Stimulated activated CD8-positive, alpha-beta memory T cell treated with anti-CD3 and anti-CD28 coated beads, Interleukin-15, amount 100 ng/mL, for 48 hours (primary cell): ENCODE data around the gene HELZ.
"Not testable (repeated sequence)": the region's sequence is repeated elsewhere in the genome, so short reads cannot be mapped to it uniquely, and the experiment has no call there.

Source experiments
- DNase-seq, 2 donors: peaks; one replicate each; pipeline ENCODE4 v3.0.0-alpha.2; 2020; ENCODE audit warnings: low read depth in 2 of 2

HELZ gene

DNA sequence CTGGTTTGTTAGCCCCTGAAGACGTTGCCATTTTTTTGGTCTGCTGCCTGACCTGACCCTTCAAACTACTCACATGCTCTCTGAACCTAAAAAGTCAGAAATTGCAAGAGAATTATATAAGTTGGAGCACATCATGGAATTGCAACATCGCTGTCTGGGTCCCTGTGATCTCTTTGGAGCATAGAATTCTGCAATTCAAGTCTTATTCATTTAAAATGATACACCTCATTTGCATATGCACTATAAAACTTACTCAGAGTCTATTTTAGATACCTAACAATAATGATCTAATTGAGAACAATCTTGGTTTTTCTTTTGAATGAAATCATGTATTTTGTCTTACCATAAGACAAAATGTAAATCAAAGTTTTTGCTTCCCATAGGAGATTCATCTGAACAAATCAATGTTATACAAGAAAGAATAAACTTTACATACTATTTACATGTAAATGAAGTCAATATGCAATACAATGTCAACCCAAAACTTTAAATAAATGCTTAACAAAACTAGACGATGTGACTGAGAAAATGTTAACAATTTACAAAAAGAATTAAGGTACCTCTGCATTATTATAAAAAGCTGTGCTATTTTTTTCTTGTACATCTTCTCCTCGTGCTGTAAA is 99.7 kb downstream of the HELZ start:
- no peak for DNase-seq

GRCh38 chr17:67143318-67143717 is 101.7 kb downstream of the HELZ start:
- no peak for DNase-seq

DNA sequence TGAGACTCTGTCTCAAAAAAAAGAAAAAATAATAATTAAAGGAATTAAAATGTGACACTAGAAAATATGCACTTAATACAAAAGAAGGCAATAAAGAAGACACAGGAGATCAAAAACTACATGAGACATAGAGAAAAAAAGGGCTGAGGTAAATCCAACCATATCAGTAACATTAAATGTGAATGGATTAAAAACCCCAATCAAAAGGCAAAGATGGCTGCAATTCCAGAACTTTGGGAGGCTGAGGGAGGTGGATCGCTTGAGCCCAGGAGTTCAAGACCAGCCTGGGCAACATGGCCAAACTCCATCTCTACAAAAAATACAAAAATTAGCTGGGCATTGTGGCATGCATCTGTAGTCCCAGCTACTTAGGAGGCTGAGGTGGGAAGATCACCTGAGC is 103.0 kb downstream of the HELZ start:
- DNase-seq = not testable (repeated sequence)

DNA sequence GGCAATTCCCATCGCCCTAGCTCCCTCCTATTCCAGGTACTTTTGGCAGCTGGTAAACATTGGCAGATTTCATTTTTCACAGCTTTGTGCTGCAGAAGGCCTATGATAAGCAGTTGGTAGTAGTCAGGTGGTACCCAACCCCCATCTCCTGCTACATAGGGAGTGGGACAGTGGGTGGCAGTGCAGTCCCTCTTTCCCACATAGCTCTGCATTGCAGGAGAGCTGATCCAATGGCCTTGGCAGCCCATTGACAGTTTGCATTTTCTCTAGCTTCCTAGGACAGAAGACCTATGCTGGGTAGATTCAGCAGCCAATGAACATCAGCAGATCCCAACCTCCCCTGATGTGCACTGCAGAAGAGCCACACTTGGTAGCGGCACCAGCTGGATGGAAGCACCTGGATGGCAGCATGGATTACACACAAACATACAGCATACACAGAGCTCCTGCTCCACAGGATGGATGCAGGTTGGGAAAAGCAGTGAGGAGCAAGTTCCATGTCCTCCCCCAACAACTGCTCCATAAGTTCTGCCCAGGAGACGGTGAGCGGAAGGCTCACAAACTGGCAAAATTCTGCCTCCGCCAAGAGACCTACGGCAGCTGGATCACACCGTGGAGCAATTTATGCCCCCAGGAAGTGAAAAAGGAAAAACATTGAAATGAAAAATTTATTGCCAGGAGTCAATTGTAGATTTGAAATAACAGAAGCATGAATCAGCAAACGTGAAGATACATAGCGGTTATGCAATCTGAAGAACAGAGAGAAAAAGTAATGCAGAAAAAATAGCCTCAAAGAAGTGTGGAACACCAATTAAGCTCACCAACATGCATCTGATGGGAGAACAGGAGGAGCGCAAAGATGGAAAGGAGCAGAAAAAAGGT is 105.0 kb downstream of the HELZ start:
- no peak for DNase-seq

GRCh38 chr17:67139289-67139688 is 105.7 kb downstream of the HELZ start:
- DNase-seq = no peak

DNA sequence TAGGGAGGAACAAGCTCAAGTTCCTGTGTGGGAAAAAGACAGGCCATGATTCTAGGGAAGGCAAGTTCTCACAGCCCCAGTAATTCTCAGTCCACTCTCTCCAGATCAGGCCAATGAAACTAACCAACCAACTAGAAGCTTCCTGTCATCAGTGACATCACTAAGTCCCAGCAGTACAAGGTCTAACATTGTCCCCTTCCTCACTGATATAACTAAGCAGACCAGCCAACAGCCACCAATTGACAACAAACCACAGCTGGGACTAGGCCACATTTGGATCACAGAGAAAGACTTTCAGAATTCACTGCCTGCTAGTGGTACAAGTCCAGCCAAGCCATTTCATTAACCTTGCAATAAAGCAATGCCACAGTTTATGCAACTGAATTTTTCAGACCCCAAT is 106.6 kb downstream of the HELZ start:
- DNase-seq = no peak

GRCh38 chr17:67137860-67138259 is 107.1 kb downstream of the HELZ start:
- no peak for DNase-seq

- DNase-seq = no peak
Observed at GRCh38 chr17:67137026-67137370, 108.0 kb downstream of the HELZ start.

- DNase-seq = no peak
Observed at GRCh38 chr17:67136191-67137025, 108.6 kb downstream of the HELZ start.

DNA sequence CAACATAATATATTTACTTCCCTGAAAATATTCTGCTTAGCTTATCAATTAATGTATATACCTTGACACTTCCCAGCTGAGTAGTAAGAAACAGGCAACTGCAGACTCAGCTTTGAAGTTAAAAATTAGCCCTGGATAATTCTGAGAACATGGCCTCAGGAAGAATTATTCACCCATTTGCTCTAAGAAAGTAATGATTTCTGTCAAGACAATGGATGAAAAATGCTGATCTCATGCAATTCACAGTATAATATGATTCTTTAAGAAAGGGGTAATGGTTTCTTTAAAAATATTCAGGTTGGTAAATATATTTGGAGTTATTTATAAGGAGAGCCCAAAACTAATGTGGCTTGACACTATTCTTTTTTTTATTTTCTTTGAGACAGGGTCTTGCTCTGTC is 111.8 kb downstream of the HELZ start:
- no peak for DNase-seq

GRCh38 chr17:67132366-67132765 is 112.6 kb downstream of the HELZ start:
- no peak for DNase-seq

- DNase-seq = no peak
Observed at GRCh38 chr17:67130768-67131167, 114.2 kb downstream of the HELZ start.

DNA sequence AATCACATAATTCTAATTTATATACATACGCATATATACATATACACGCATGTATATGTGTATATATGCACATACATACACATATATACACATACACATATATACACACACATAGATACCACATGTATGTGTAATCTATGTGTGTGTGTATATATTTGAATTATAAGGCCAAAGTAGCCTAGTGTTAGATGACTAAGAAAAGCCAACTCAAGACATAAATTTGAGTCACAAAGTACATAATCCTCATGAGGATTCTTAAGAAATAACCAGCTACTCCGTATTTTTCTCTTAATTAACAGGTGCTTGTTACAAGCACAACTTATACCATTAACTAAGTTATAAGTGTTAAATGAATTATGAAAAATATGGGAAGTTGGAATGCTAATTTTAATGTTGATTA is 115.7 kb downstream of the HELZ start:
- no peak for DNase-seq

DNA sequence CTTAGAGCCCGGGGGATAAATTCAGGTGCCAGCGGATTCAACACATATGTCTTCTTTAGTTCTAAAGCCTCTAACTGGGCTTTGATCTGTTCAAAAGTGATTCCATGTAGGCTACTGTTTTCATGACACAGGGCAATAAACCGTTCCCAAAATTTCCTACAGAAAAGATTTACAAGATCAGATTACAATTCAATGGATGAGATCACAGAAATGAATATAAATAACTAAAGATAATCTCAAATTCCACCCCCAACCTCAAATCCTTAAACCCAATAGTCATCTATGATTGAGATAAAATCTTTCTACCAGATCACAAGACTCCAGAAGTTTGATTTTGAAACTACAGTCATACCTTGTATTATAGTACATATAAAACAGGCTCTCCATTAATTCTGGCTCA is 116.3 kb downstream of the HELZ start:
- DNase-seq = no peak

DNA sequence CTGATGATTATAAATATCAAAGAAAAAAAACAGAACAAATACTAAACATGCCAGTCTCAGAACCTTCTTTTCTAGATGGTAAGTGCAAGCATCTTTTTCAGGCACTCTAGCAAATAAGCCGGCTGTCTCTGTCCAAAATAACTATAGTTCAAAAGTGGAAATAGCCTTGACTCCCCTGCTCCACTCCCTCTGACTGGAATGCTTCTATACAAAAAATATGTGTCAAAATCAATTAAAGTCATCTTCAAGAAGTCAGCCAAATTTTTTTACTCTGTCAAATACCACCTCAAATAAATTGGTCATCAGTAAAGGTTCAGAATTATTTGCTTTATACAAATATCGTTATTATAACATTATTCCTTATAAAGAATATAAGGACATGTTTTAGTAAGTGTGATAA is 117.1 kb downstream of the HELZ start:
- DNase-seq = no peak

- no peak for DNase-seq
Observed at GRCh38 chr17:67126983-67127382, 118.0 kb downstream of the HELZ start.

DNA sequence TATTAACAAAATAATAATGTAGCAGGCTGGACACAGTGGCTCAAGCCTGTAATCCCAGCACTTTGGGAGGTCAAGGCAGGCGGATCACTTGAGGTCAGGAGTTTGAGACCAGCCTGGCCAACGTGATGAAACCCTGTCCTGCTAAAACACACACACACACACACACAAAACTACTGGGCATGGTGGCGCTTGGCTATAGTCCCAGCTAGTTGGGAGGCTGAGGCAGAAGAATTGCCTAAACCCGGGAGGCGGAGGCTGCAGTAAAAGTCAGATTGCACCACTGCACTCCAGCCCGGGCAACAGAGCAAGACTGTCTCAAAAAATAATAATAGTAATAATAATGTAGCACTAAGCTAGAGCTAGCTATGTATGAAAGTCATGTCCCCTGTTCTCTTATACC is 118.5 kb downstream of the HELZ start:
- DNase-seq = not testable (repeated sequence)

GRCh38 chr17:67125924-67126323 is 119.1 kb downstream of the HELZ start:
- no peak for DNase-seq

GRCh38 chr17:67125417-67125816 is 119.6 kb downstream of the HELZ start:
- no peak for DNase-seq

DNA sequence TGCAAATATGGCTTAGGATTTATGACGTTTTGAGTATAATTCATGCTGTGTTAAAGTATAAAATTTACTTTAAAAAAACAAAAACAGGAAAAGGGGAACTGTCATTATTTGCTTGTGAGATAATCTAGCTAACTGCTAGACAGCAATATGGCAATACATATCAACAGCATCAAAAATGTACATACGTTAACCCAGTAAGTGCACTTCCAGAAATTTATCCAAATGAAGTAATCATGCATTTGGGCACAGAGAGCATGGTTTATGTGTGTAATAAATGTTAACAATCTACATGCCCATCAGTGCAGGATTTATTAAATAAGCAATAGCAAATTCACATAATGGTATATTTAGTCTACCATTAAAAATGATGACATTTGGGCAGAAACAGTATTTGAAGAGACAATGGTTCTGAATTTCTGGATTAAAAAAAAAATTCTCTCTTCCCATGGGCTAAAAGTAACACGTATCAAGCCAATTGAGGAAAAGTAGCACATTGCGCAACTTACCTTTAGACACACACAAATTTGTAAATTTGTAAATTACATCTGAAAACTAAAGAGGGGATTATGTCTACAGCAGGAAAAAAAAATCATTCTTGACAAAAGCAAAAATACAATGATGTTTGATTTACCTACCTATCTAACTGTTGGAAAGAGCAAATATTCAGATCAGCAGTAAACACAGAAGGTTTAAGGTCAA is 120.4 kb downstream of the HELZ start:
- DNase-seq = no peak

DNA sequence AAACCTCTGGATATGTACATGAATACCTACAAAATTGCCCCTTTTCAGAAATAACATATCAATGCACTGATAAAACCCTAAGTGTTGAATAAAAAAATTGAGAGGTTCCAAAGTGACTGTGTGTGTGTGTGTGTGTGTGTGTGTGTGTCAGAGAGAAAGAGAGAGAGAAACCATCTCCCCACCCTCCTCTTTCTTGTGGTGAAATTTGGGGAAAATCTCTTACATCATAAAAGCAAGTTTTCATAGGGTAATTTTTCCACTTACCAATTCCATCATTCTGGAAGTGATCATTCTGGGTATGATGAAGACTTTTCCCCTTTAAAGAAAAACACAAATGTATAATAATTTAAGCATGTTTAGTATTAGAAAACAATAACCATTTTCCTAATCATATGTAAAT is 121.3 kb downstream of the HELZ start:
- no peak for DNase-seq

DNA sequence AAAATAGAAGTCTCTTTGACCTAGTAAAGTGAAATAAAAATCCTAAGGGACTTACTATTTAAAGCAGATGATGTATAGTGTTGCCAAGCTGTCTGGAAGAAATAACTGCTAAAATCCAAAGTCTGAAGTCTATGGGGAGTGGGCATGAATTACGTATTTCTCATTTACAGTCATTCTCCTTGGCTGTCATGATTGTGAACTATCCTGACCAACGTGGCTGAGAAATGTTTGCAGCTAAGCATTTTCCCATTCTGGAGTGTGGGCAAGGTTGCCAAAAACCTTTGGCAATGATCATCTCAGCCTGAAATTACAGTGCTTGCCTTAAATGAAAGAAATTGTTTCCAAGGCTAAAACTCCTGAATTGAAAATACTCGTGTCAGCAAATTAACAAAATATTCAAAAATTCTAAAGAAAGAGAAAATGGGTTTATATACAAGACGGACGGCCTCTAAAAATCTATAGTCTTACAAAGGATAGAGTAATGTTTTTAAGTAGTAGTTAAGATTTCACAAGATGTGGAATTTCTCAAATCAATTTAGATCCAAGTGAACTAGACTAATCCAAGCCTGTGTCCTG is 123.6 kb downstream of the HELZ start:
- no peak for DNase-seq
